Transverse colon (tissue), 4 donors: Measurements from ENCODE around the gene ACTRT2.

Experiments used
- EP300 ChIP-seq: sonication (generic); formaldehyde crosslinking; IDR thresholded peaks from one replicate; pipeline ENCODE4 v1.6.1; 2017; ENCODE audit warnings: antibody characterized with exemption, low read depth
- POLR2A ChIP-seq: fragments of 450-650 bp; IDR thresholded peaks from one replicate; pipeline ENCODE4 v1.6.1; 2016; ENCODE audit warnings: antibody characterized with exemption, mild to moderate bottlenecking, moderate library complexity
- POLR2AphosphoS5 ChIP-seq, 3 donors: sonication (generic); formaldehyde crosslinking; IDR thresholded peaks; one replicate each; pipeline ENCODE4 v1.6.1; 2016; ENCODE audit warnings: antibody characterized with exemption in 3 of 3
- TF ChIP-seq, protein P1 (sequence below), 5 experiments: fragments of 200-600 bp in 3 of 5; fragments of 450-650 bp in 2 of 5; sonication (generic) in 3 of 5; IDR thresholded peaks; 1 replicate in 2 of 5; 2 replicates in 3 of 5; pipeline ENCODE4 v1.5.1; 2016 to 2017; ENCODE audit warnings: antibody characterized with exemption in 5 of 5, inconsistent platforms in 3 of 5, mild to moderate bottlenecking in 2 of 5, moderate library complexity in 1 of 5

DNA sequence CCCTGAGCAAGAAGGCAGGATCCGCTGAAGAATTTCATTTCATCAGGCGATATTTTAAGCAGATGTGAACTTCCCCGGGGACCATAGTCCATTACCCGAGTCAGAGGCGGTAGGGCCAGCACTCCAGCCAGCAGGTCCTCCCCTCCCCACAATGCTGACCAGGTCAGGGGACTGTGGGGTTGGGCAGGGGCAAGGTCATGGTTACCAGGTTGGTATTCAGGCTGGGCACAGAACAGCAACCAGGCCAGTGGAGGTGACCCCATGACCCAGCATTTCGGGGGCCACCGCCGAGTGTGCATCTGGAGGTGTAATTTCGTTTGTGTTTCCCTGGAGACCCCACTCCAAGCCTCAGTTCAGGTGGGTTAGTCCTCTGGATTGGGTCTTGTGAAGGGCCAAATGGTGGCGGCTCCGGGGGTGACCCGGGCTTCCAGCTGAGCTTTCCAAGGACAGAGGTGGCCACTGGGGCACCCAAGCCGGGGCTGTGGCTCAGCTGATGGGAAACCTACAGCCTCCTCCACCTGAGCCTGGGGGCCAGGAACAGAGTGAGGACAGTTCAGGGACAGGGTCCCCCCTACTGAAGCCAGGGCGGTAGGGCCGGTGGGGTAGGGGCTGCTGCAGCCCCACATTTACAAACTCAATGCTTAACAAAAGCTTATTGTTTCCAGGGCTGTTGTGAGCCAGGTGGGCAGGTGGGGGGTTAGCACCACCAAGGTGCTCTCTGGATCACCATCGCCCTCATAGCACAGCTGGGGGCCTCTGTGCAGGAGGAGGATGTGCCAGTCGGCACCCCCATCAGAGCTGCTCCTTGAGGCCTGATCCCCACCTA, 50.5 kb downstream of the ACTRT2 start:
- TF ChIP-seq POLR2A: no peak
- TF ChIP-seq, protein P1, sequence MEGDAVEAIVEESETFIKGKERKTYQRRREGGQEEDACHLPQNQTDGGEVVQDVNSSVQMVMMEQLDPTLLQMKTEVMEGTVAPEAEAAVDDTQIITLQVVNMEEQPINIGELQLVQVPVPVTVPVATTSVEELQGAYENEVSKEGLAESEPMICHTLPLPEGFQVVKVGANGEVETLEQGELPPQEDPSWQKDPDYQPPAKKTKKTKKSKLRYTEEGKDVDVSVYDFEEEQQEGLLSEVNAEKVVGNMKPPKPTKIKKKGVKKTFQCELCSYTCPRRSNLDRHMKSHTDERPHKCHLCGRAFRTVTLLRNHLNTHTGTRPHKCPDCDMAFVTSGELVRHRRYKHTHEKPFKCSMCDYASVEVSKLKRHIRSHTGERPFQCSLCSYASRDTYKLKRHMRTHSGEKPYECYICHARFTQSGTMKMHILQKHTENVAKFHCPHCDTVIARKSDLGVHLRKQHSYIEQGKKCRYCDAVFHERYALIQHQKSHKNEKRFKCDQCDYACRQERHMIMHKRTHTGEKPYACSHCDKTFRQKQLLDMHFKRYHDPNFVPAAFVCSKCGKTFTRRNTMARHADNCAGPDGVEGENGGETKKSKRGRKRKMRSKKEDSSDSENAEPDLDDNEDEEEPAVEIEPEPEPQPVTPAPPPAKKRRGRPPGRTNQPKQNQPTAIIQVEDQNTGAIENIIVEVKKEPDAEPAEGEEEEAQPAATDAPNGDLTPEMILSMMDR (IDR thresholded peaks at IDR 0.05): no peak
- TF ChIP-seq POLR2AphosphoS5 (IDR thresholded peaks at IDR 0.05): no peak
- no peak for TF ChIP-seq EP300
